ENCODE results near the gene TPPP2. TPM values are rescaled to one million over a fixed set of nuclear protein-coding genes. Genes with fewer than 3 reads are reported as not detected.

TPPP2 gene
- total RNA-seq, 4 donors from 2014 or later: 0.22 to 2.3 (median 1.1) TPM

GRCh38 chr14:21053184-21054122 is 23.4 kb downstream of the TPPP2 start:
- Histone ChIP-seq H3K4me3 (no peak overlapping the region), H3K27me3 (no peaks in the 10 kb centered on the region), H3K36me3 (no peaks in the 10 kb centered on the region), H3K9me3 (no peaks in the 10 kb centered on the region), H3K4me1 (peaks cover 0 to 3% of the 10 kb centered on the region in 2 donors), H3K27ac (no peak overlapping the region)
- in situ Hi-C loops (cut with MboI; ENCODE audit: low sequenced_read_pairs in 4 of 4): loop anchor here in 1 of 4 donors (25.0 kb wide), 1 partner anchor 366 kb away; the partner anchor contains the start of genes ANG and RNASE4
- intact Hi-C loops (cut with DNase I; ENCODE audit: low total_unique reads): no loop called here
- no peak for ATAC-seq
- DNase-seq: no peak
- no peak for TF ChIP-seq CTCF (IDR thresholded peaks at IDR 0.05 in 4 of 5, conservative IDR thresholded peaks at IDR 0.05 in 1 of 5)
- no peak for TF ChIP-seq POLR2A (IDR thresholded peaks at IDR 0.05)

GRCh38 chr14:21054123-21054767 is 24.2 kb downstream of the TPPP2 start:
- no peak overlapping the region for H3K4me3 ChIP-seq
- H3K27ac ChIP-seq: no peak overlapping the region
- TF ChIP-seq CTCF (IDR thresholded peaks at IDR 0.05 in 4 of 5, conservative IDR thresholded peaks at IDR 0.05 in 1 of 5): no peak
- no peak for TF ChIP-seq POLR2A (IDR thresholded peaks at IDR 0.05)
- in situ Hi-C loops (cut with MboI; ENCODE audit: low sequenced_read_pairs in 4 of 4) (loop anchor here in 1 of 4 donors (25.0 kb wide), 1 partner anchor 367 kb away; the partner anchor contains the start of genes ANG and RNASE4), intact Hi-C loops (cut with DNase I; ENCODE audit: low total_unique reads) (no loop called here)
- H3K27me3 ChIP-seq: no peaks in the 10 kb centered on the region
- no peaks in the 10 kb centered on the region for H3K9me3 ChIP-seq
- DNase-seq: no peak
- no peaks in the 10 kb centered on the region for H3K4me1 ChIP-seq
- H3K36me3 ChIP-seq: no peaks in the 10 kb centered on the region
- ATAC-seq: no peak

GRCh38 chr14:21054768-21055145 is 24.7 kb downstream of the TPPP2 start:
- H3K4me1 ChIP-seq: no peaks in the 10 kb centered on the region
- TF ChIP-seq POLR2A (IDR thresholded peaks at IDR 0.05): no peak
- in situ Hi-C loops (cut with MboI; ENCODE audit: low sequenced_read_pairs in 4 of 4): loop anchor here in 1 of 4 donors (25.0 kb wide), 1 partner anchor 367 kb away; the partner anchor contains the start of genes ANG and RNASE4
- ATAC-seq (no peak), DNase-seq (no peak)
- H3K9me3 ChIP-seq: no peaks in the 10 kb centered on the region
- H3K4me3 ChIP-seq: no peak overlapping the region
- intact Hi-C loops (cut with DNase I; ENCODE audit: low total_unique reads): loop anchor here (5.0 kb wide), 1 partner anchor 43 kb away; the partner anchor contains the start of gene ZNF219
- H3K36me3 ChIP-seq: no peaks in the 10 kb centered on the region
- no peaks in the 10 kb centered on the region for H3K27me3 ChIP-seq
- H3K27ac ChIP-seq: no peak overlapping the region

GRCh38 chr14:21055432-21056117 is 25.6 kb downstream of the TPPP2 start:
- Histone ChIP-seq H3K27ac (no peak overlapping the region), H3K4me1 (no peaks in the 10 kb centered on the region), H3K4me3 (no peak overlapping the region), H3K27me3 (no peaks in the 10 kb centered on the region), H3K36me3 (no peaks in the 10 kb centered on the region), H3K9me3 (no peaks in the 10 kb centered on the region)
- intact Hi-C loops (cut with DNase I; ENCODE audit: low total_unique reads) (loop anchor here (5.0 kb wide), 1 partner anchor 42 kb away; the partner anchor contains the start of gene ZNF219), in situ Hi-C loops (cut with MboI; ENCODE audit: low sequenced_read_pairs in 4 of 4) (loop anchor here in 1 of 4 donors (25.0 kb wide), 1 partner anchor 368 kb away; the partner anchor contains the start of genes ANG and RNASE4)
- DNase-seq: no peak
- TF ChIP-seq POLR2A (IDR thresholded peaks at IDR 0.05) (no peak), CTCF (IDR thresholded peaks at IDR 0.05 in 4 of 5, conservative IDR thresholded peaks at IDR 0.05 in 1 of 5) (no peak)
- no peak for ATAC-seq

Data from gastrocnemius medialis (tissue), 4 donors.